AG09319 (cell line): ENCODE data around the gene DIP2C.

ENCODE experiments used
- DNase-seq: peaks from one replicate; pipeline ENCODE4 v3.0.0-alpha.2; 2010; ENCODE audit warnings: low read depth; ENCODE audit errors: extremely low read depth
- CTCF ChIP-seq: IDR thresholded peaks from 2 replicates; pipeline ENCODE4 v1.5.1; 2011; ENCODE audit warnings: low read depth, mild to moderate bottlenecking, inconsistent platforms, low read length, moderate library complexity

Gene DIP2C

GRCh38 chr10:299512-299911 lies 390.0 kb downstream of the DIP2C start:
- TF ChIP-seq CTCF, result no peak
- DNase-seq, result no peak

GRCh38 chr10:298033-298432 lies 391.4 kb downstream of the DIP2C start:
- DNase-seq, result no peak
- no peak for TF ChIP-seq CTCF

DNA sequence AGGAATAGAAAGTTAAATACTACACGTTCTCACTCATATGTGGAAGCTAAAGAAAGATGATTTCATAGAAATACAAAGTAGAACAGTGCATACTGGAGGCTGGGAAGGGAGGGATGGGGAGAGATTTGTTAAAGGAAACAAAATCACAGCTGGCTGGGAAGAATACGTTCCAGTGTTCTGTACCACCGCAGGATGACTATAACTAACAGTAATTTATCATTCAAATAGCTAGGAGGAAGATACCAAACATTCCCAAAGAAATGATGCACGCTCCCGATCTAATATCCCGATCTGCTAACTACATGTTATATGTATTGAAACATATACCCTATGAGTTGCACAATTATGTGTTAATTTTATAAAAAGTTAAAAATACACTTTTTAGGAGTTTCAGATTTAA lies 391.9 kb downstream of the DIP2C start:
- TF ChIP-seq CTCF, result no peak
- DNase-seq, result no peak

DNA sequence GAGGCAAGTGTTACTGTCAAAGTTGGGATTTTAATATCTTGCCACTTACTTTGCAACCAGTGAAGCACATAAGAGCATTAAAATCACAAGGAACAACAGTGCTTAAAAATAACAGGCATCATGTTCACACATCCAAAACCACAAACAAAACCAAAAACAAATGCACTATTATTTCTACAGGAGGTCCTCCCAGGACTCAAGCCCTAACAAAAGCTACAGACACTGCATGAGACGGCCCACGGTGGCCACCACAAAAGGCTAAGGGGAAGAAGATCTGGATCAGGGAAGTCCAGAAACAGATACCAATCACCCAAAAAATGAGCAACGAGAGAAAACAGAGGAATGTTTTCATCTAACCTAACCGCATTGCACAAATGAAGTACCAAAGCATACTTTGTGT lies 395.8 kb downstream of the DIP2C start:
- DNase-seq, result no peak

DNA sequence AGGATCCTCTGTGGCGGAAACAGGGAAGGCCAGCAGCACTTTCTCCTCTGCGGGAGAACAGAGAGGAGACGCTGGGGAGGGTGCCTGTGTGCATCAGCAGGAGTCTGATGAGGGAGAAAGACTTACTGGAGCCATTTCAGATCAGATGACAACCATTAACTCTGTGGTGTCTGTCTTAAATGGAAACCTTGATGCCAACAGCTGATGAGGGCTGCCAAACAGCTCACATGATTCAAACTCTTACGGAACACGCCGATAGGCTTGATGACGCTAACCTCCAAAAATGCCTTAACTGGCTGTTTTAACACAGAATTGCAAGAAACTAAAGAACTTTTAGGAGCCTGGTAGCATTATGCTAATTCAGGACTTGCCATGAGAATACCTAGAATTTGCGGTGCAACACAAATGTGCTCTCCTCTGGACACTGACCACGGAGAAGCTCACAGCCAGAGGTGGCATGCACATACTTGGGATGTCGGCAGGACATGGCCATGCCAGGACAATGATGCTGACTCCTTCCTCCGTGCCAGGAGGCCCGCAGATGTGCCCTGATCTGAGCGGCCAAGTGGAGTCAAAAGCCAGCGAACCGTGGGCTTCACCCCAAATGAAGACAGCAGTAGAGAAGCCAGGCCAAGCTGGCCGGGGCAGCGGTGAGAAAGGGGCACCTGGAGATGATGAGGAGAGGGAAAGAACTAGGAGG lies 399.3 kb downstream of the DIP2C start:
- peak; percentile 55 for DNase-seq

More for the DNA sequence above, 395.8 kb downstream of the DIP2C start:
- no peak for TF ChIP-seq CTCF

DNA sequence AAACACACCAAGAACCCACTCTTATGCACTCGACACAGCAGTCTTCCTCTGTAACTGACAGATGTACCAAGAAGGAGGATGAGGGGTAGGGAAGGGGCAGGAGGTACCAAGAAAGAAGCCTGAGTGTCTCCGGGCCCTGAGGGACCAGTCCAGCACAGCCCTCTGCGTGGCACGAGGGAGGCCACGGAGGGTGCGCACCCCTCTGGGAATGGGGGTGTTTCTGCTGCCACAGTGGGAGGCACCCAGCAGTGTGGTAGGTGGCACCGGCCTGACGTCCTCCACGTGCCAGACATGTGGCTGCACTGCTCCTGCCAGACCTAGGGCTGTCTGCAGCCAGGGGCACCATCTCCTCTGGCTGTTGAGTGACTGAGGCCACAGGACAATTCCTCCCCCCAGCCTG lies 399.9 kb downstream of the DIP2C start:
- DNase-seq, result no peak

More for the DNA sequence above, 399.3 kb downstream of the DIP2C start:
- no peak for TF ChIP-seq CTCF

More for the DNA sequence above, 399.9 kb downstream of the DIP2C start:
- TF ChIP-seq CTCF, result no peak
